DMS153 treated with DMSO at 0.1 percent for 48 hours (cell line): Measurements from ENCODE around the gene KCNK7.
A peak's percentile ranks its signal among the peaks of the same experiment; 100 is the strongest.

ENCODE experiments used
- DNase-seq: peaks from one replicate; lab custom pipeline; 2025; ENCODE audit not compliant: unreplicated experiment; lab: John Stamatoyannopoulos, UW

The KCNK7 gene

DNA sequence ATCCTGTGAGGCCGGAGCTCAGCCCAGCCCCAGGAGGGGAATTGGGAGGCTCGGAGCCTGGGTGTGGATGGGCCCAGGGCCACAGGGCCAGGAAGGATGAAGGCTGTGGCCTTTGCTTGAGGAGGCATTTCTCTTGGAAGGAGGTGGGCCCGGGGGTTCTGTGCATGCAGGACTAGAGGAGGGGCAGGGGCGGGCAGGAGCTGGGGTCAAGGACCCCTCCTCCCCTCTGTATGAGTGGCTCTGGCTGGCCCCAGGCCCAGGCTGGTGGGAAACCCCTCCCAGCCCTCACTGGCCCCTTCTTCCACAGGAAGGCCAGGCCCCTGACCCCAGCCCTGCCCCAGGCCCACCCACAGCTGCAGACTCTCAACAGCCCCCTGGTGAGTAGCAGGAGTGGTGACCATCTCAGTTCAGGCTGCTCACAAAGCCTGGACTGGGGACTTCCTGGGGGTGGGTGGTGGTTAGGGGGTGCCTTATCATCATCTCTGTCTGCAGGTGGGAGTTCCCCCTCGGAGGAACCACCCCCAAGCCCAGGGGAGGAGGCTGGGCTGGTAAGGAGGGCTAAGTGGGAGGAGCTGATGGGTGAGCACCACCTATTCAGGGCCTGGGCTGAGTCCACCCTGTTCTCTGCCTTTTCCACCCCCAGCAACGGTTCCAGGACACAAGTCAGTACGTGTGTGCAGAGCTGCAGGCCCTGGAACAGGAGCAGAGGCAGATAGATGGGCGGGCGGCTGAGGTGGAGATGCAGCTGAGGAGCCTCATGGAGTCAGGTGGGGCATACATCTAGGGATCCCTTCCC, 6.0 kb downstream of the KCNK7 start:
- DNase-seq, result no peak

DNA sequence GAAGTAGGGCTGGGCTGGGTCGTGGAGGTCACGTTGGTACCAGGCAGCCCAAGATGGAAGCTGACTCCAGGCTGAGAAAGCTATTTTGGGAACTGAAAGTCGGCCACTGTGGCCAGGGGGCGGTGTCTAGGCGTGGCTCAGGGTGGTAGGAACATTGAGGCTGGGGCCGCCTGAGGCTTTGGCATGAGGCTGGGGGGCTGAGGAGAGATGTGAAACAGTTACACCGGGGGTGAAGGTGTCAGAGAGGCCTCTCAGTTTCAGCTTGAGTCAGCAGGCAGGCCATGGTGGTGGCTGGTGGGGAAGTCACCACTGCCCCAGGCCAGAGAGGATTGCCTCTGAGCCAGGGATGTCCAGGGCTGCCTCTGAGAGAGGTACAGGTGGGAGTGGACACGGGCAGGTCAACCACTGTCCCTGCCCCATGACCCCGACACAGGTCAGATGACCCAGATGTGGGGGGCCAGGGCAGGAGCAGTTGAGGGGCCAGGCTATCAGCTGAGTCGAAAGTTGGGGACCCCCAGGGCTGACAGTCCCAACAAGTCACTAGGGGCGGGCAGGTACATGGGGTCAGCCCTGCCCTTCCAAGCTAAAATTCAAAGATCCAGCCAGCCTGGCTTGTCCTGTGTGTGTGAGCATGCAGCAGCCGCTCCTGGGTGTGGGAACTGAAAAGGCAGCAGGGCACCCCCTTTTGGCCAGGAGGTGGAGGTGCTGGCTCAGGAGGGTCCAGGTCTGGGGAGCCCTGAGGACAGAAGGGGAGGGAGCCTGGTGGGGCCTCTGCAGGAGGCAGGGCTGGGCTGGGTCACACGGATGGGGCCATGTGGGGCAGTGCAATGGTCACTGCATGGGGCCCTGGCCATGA, 7.2 kb downstream of the KCNK7 start:
- peak; percentile 1 for DNase-seq

GRCh38 chr11:65586676-65587075, 8.9 kb downstream of the KCNK7 start:
- no peak for DNase-seq

DNA sequence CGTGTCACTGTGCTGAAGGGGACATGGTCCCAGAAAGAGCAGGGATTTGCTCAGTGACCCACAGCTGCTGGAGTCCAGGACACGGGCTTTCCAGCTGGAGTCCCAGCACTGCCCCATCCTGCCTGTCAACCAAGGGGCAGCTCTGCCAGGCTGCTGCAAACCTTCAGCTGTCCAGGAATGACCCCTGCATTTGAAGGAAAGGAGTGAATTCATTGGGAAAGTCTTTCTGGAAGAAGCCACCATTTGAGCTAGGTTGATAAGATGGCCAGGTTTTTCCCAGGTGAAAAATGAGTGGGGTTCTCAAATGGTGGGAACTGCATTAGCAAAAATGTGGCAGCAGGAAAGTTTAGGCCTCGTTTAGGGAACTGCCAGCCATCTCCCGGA, 9.4 kb downstream of the KCNK7 start:
- no peak for DNase-seq

- no peak for DNase-seq
Measured at GRCh38 chr11:65585396-65586246, 10.0 kb downstream of the KCNK7 start.

GRCh38 chr11:65584723-65585171, 10.9 kb downstream of the KCNK7 start:
- no peak for DNase-seq

DNA sequence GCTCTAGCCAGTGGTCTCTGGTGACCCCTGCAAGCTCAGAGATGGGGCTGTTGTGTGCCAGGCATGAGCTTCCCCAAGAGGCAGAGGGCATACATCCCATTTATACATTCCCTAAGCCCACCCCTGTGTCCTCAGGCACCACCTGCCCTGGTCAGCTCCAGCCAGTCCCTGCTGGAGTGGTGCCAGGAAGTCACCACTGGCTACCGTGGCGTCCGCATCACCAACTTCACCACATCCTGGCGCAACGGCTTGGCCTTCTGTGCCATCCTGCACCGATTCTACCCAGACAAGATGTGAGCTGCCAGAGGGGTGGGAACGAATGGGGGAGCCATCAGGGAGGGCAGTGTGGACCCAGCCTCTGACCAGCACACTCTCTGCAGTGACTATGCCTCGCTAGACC, 11.5 kb downstream of the KCNK7 start:
- DNase-seq, result no peak

DNA sequence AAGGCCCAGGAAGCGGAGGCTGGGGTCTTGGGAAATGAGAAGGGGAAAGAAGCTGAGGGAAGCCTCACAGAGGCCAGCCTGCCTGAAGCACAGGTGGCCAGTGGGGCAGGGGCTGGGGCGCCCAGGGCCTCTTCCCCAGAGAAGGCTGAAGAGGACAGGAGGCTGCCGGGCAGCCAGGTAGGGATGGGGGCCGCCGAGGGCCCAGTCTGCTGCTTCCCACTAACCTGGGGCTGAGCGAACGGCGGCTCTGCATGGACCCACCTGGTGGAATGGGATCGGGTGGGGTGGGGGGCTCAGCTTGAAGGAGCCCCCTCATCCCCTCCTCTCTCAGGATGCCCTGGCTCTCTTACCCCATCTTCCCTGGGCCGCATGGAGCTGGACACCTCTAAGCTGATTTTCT, 12.0 kb downstream of the KCNK7 start:
- DNase-seq, result no peak

DNA sequence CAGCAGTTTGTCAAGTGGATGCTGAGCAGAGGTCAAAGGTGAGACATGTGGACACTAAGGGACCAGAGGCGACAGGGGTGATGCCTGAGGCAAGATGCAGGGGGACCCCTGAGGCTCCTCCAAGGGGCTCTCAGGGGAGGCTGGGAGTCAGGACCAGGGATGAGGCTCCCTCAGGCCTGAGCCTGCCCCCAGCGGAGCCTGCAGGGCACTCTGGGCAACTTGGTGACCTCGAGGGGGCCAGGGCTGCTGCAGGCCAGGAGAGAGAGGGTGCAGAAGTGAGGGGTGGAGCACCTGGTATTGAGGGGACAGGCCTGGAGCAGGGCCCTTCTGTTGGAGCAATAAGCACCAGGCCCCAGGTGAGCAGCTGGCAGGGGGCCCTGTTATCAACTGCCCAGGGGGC, 13.7 kb downstream of the KCNK7 start:
- no peak for DNase-seq

GRCh38 chr11:65580756-65581155, 14.8 kb downstream of the KCNK7 start:
- DNase-seq, result no peak

DNA sequence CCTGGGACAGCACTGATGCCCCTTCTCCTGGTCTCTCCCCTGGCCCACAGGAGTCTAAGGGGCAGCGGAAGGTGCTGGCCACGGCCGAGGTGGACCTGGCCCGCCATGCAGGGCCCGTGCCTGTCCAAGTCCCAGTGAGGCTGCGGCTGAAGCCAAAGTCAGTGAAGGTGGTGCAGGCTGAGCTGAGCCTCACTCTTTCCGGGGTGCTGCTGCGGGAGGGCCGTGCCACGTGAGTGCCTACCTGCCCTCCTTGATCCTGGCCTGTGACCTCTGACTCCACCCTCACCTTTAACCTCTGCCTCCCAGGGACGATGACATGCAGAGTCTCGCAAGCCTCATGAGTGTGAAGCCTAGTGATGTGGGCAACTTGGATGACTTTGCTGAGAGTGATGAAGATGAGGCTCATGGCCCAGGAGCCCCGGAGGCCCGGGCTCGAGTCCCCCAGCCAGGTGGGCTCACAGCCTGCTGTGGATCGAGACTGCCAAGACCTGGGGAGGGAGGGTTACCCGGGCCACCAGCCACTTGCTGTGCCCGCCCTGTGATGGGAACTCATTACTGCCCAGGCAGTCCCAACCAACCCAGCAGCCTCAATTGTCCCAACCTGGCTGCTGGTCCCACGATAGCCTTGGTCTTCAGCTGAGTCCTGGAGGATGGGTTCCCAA, 15.4 kb downstream of the KCNK7 start:
- no peak for DNase-seq

GRCh38 chr11:65579291-65579690, 16.3 kb downstream of the KCNK7 start:
- DNase-seq, result no peak

GRCh38 chr11:65578667-65579066, 16.9 kb downstream of the KCNK7 start:
- DNase-seq, result no peak

DNA sequence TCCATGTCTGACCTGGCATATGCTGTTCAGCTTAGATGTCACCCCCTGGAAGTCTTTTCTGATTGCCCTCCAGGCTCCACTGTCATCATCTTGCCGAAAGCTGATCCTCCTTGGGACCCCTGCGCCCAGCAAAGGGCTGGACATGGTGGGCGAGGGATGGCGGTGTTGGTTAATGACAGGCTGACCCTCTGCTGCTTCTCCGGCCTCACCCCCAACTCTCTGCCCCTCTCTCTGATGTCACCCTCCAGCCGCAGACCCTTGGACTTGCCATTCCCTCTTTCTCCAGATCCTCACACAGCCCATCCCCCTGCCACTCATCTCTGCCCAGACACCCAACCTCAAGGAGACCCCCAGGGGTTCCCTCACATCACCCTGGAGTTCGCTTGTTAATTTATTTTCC, 17.5 kb downstream of the KCNK7 start:
- DNase-seq, result no peak

GRCh38 chr11:65577756-65578109, 17.9 kb downstream of the KCNK7 start:
- no peak for DNase-seq

- no peak for DNase-seq
Measured at GRCh38 chr11:65576867-65577755, 18.5 kb downstream of the KCNK7 start.

- no peak for DNase-seq
Measured at GRCh38 chr11:65576232-65576866, 19.3 kb downstream of the KCNK7 start.

DNA sequence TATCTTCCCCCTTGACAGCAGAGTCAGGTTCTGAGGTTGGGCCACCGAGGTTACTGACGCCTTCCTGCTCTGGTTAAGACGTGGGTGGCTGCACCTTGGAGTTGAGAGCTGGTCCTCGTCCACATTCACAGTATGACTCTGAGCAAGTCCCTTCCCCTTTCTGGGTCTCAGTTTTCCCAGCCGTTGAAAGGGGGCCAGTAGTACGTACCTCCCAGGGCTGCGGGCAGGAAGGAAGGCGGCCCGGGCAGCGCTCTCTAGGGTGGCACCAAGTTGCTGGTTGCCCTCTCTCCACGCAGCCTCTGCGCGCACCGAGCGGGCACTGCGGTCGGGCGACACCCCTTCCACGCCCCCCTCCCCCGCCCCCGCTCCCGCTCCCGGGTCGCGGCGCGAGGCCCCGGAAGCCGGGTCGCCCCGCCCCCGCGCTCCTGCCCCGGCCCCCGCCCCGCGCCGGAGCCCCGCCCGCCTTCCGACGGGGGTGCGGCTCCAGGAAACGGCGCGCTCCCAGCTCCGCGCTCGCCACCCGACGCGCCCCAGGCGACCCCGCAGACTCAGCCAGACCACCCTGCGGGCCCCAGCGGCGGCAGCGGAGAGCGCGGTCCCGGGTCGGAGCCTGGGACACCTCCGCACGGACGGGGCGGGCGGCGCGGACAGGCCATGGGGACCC, 19.9 kb downstream of the KCNK7 start, which contains the start of gene EHBP1L1:
EHBP1L1 (plus strand) TSS at position 486 of the 664 bp plus-strand sequence. CDS start 250 bp downstream, outside the sequence.
- no peak for DNase-seq
